Neutrophil (primary cell): ENCODE data around the gene CAV3.
"Not testable (repeated sequence)": the region's sequence is repeated elsewhere in the genome, so short reads cannot be mapped to it uniquely, and the experiment has no call there.

Experiments
- H3K27ac ChIP-seq: fragments of 200-600 bp; sonication (generic); 2 replicates; pipeline ENCODE4 v1.5.1; 2016; ENCODE audit warnings: mild to moderate bottlenecking, moderate library complexity
- H3K27me3 ChIP-seq: fragments of 200-600 bp; sonication (generic); 2 replicates; pipeline ENCODE4 v1.6.0; 2016; ENCODE audit warnings: mild to moderate bottlenecking
- H3K36me3 ChIP-seq: fragments of 200-600 bp; sonication (generic); 2 replicates; pipeline ENCODE4 v1.5.1; 2017
- H3K4me1 ChIP-seq, 2 experiments: fragments of 200-600 bp in 1 of 2; sonication (generic) in 1 of 2; 1 replicate in 1 of 2; 2 replicates in 1 of 2; pipeline versions ENCODE4 v1.5.1 to v1.6.1; 2013 to 2016; ENCODE audit warnings: low read depth in 1 of 2, low read length in 1 of 2, mild to moderate bottlenecking in 1 of 2, moderate library complexity in 1 of 2; ENCODE audit not compliant: control insufficient read depth in 1 of 2, insufficient read depth in 1 of 2
- H3K4me3 ChIP-seq, 2 experiments: fragments of 200-600 bp in 1 of 2; sonication (generic) in 1 of 2; 1 replicate in 1 of 2; 2 replicates in 1 of 2; pipeline ENCODE4 v1.5.1; 2013 to 2016; ENCODE audit warnings: low read depth in 1 of 2, low read length in 1 of 2, mild to moderate bottlenecking in 1 of 2, moderate library complexity in 1 of 2
- H3K9me3 ChIP-seq: fragments of 200-600 bp; sonication (generic); 2 replicates; pipeline ENCODE4 v1.5.1; 2016
- TF ChIP-seq, protein P1 (sequence below): fragments of 200-600 bp; sonication (generic); IDR thresholded peaks from 2 replicates; pipeline ENCODE4 v1.5.1; 2016; ENCODE audit warnings: antibody characterized with exemption

CAV3 gene

DNA sequence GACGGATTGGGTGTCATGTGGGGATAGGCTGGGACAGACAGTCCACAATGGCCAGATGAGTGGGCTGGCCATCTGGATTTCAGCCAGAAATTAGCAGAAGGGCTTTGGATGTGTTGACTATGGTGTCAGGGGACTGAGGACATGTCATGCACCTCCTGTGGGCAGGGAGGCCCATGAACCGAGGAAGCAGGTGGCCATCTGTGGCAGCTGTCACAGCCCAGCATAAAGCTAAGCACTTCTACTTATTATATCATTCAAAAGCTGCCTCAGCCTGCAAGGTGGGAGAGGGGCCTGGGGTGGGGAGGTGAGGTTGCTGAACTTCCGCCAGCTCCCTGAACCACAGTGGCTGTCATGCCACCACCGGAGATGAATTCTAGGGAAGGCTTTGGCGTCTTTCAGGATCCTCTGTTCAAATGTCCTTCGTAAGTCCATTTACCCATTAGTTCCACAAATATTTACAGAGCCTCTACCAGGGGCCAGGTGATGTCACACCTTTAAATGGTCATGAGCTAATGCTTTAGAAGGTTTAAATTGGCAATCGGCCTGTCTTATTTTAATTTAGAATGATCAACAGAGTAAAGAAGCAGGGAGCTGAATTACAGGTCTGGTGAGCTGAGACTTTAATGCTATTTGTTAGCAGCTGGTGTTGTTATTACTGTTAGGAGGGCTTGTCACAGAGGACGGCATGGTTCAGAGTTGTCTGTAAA, 23.6 kb upstream of the CAV3 start:
- H3K4me1 ChIP-seq, result no peaks in the 10 kb centered on the region
- no peaks in the 10 kb centered on the region for H3K9me3 ChIP-seq
- H3K27me3 ChIP-seq, result no peaks in the 10 kb centered on the region
- H3K36me3 ChIP-seq, result no peaks in the 10 kb centered on the region
- no peak overlapping the region for H3K27ac ChIP-seq
- TF ChIP-seq, protein P1, sequence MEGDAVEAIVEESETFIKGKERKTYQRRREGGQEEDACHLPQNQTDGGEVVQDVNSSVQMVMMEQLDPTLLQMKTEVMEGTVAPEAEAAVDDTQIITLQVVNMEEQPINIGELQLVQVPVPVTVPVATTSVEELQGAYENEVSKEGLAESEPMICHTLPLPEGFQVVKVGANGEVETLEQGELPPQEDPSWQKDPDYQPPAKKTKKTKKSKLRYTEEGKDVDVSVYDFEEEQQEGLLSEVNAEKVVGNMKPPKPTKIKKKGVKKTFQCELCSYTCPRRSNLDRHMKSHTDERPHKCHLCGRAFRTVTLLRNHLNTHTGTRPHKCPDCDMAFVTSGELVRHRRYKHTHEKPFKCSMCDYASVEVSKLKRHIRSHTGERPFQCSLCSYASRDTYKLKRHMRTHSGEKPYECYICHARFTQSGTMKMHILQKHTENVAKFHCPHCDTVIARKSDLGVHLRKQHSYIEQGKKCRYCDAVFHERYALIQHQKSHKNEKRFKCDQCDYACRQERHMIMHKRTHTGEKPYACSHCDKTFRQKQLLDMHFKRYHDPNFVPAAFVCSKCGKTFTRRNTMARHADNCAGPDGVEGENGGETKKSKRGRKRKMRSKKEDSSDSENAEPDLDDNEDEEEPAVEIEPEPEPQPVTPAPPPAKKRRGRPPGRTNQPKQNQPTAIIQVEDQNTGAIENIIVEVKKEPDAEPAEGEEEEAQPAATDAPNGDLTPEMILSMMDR, result no peak
- H3K4me3 ChIP-seq, result no peak overlapping the region

- H3K4me1 ChIP-seq, result no peaks in the 10 kb centered on the region
- H3K36me3 ChIP-seq, result no peaks in the 10 kb centered on the region
- H3K9me3 ChIP-seq, result no peaks in the 10 kb centered on the region
- no peak overlapping the region for H3K27ac ChIP-seq
- TF ChIP-seq, protein P1, result no peak
- no peak overlapping the region for H3K4me3 ChIP-seq
- H3K27me3 ChIP-seq, result no peaks in the 10 kb centered on the region
Measured at GRCh38 chr3:8712045-8712907, 21.3 kb upstream of the CAV3 start.

DNA sequence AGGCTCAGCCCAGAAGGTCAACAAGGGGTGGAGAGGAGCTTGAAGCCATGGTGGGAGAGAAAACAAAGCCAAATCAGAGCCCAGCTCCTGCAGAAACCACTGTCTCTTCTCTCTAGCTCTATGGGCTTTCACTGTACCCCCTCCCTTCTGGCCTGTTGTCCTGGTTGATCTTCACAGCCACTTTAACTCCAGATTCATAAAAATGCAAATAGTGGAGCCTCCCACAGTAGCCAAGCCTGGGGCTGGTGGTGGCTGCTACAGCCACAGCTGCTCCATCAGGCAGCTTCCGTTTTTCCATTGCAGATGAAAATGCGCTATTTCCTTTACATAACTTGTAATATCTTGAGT, 20.7 kb upstream of the CAV3 start:
- TF ChIP-seq, protein P1, result no peak
- H3K27me3 ChIP-seq, result no peaks in the 10 kb centered on the region
- H3K36me3 ChIP-seq, result no peaks in the 10 kb centered on the region
- no peak overlapping the region for H3K4me3 ChIP-seq
- H3K4me1 ChIP-seq, result no peaks in the 10 kb centered on the region
- H3K27ac ChIP-seq, result no peak overlapping the region
- no peaks in the 10 kb centered on the region for H3K9me3 ChIP-seq

DNA sequence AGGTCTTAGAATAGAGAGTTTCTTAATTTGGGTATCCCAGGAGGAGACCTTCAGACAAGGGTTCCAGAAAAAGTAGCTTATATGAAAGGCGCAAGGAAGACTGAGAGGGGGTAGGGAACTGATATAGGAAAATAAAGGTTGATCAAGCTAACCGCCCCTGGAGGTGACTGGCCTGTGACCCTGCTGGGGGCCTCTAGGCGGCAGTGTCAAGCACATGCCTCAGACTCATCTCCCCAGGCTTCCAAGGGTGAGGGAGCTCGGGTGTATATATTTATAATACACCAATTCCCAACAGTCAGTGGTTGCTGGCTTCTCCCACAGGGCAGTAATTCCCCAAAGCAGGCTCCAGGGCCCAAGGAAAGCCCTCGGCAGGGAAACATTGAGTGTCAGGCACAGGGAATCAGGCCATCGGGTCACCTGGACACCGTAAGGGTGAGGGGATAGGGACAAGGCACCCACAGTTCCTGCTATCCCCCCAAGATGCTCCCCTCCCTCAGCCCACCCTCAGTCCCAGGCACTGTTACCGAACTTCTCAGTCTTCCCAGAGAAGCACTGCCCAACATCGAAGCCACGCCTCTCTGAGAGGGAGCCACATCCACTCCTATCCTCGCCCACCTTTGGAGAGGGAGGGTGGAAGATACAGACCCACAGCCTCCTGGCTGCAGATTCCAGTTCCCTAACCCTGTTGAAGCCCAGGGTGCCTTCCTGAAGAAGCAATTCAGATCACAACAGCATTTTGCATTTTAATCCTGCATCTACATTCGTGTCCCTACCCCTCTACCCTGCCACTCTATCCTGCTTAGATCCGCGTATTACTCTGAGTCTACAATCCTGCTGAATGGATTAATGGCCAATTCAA, 19.5 kb upstream of the CAV3 start:
- H3K4me1 ChIP-seq, result no peaks in the 10 kb centered on the region
- H3K36me3 ChIP-seq, result no peaks in the 10 kb centered on the region
- no peak overlapping the region for H3K4me3 ChIP-seq
- H3K9me3 ChIP-seq, result no peaks in the 10 kb centered on the region
- no peaks in the 10 kb centered on the region for H3K27me3 ChIP-seq
- H3K27ac ChIP-seq, result no peak overlapping the region
- TF ChIP-seq, protein P1, result no peak

- H3K36me3 ChIP-seq, result not testable (repeated sequence)
Measured at GRCh38 chr3:8715757-8716156, 17.8 kb upstream of the CAV3 start.

More at GRCh38 chr3:8715757-8716156, 17.8 kb upstream of the CAV3 start:
- not testable (repeated sequence) for H3K9me3 ChIP-seq, H3K27ac ChIP-seq, H3K27me3 ChIP-seq, H3K4me1 ChIP-seq, H3K4me3 ChIP-seq
